Measurements from ENCODE around the gene HDAC9. TPM values are rescaled to one million over a fixed set of nuclear protein-coding genes. Genes with fewer than 3 reads are reported as not detected.

Gene HDAC9
- total RNA-seq, 1 experiment from 2014 or later = 31.9 TPM

GRCh38 chr7:18541181-18541870, 45.8 kb downstream of the HDAC9 start:
- peak overlapping the region; percentile 63 for H3K27ac ChIP-seq (ENCODE audit: low read depth, low read length, poor library complexity, severe bottlenecking)
- TF ChIP-seq EZH2 (IDR thresholded peaks at IDR 0.05; ENCODE audit: borderline replicate concordance, low read depth, low read length, poor library complexity, severe bottlenecking) (no peak), CTCF (conservative IDR thresholded peaks at IDR 0.05; ENCODE audit: low read depth, low read length) (no peak)
- H3K27me3 ChIP-seq (replicated peaks; ENCODE audit: insufficient read depth, low read depth, low read length, poor library complexity) = no peaks in the 10 kb centered on the region
- peaks cover 27% of the 10 kb centered on the region for H3K4me1 ChIP-seq (ENCODE audit: insufficient read depth, low read length, poor library complexity, severe bottlenecking)
- ChIA-PET CTCF (no interaction called here), POLR2A (ENCODE audit: low non-redundant PET) (no interaction called here)
- H3K9me3 ChIP-seq (ENCODE audit: low read depth, low read length, poor library complexity, severe bottlenecking) = no peaks in the 10 kb centered on the region
- no peak for DNase-seq (ENCODE audit: low spot score)
- no peaks in the 10 kb centered on the region for H3K36me3 ChIP-seq (ENCODE audit: insufficient read depth, low read length, poor library complexity, severe bottlenecking)
- BruUV-seq (replicated peaks) = no TSS peak
- no peak overlapping the region for H3K4me3 ChIP-seq (ENCODE audit: low read depth, low read length, poor library complexity, severe bottlenecking)
- intact Hi-C loops (cut with micrococcal nuclease; ENCODE audit: unreplicated experiment) = no loop called here

- DNase-seq (ENCODE audit: low spot score) = no peak
- Histone ChIP-seq H3K4me3 (ENCODE audit: low read depth, low read length, poor library complexity, severe bottlenecking) (no peak overlapping the region), H3K9me3 (ENCODE audit: low read depth, low read length, poor library complexity, severe bottlenecking) (no peaks in the 10 kb centered on the region), H3K27ac (ENCODE audit: low read depth, low read length, poor library complexity, severe bottlenecking) (peak overlapping the region; percentile 63), H3K4me1 (ENCODE audit: insufficient read depth, low read length, poor library complexity, severe bottlenecking) (peaks cover 27% of the 10 kb centered on the region), H3K27me3 (replicated peaks; ENCODE audit: insufficient read depth, low read depth, low read length, poor library complexity) (no peaks in the 10 kb centered on the region), H3K36me3 (ENCODE audit: insufficient read depth, low read length, poor library complexity, severe bottlenecking) (no peaks in the 10 kb centered on the region)
- intact Hi-C loops (cut with micrococcal nuclease; ENCODE audit: unreplicated experiment) = no loop called here
- CTCF ChIA-PET = no interaction called here
- BruUV-seq (replicated peaks) = no TSS peak
- TF ChIP-seq CTCF (conservative IDR thresholded peaks at IDR 0.05; ENCODE audit: low read depth, low read length) (no peak), EZH2 (IDR thresholded peaks at IDR 0.05; ENCODE audit: borderline replicate concordance, low read depth, low read length, poor library complexity, severe bottlenecking) (no peak)
- POLR2A ChIA-PET (ENCODE audit: low non-redundant PET) = no interaction called here
Observed at GRCh38 chr7:18541871-18542212, 46.3 kb downstream of the HDAC9 start.

- TF ChIP-seq EZH2 (IDR thresholded peaks at IDR 0.05; ENCODE audit: borderline replicate concordance, low read depth, low read length, poor library complexity, severe bottlenecking) = no peak
- TF ChIP-seq CTCF (conservative IDR thresholded peaks at IDR 0.05; ENCODE audit: low read depth, low read length) = no peak
- intact Hi-C loops (cut with micrococcal nuclease; ENCODE audit: unreplicated experiment) = no loop called here
- H3K36me3 ChIP-seq (ENCODE audit: insufficient read depth, low read length, poor library complexity, severe bottlenecking) = no peaks in the 10 kb centered on the region
- H3K4me3 ChIP-seq (ENCODE audit: low read depth, low read length, poor library complexity, severe bottlenecking) = no peak overlapping the region
- H3K9me3 ChIP-seq (ENCODE audit: low read depth, low read length, poor library complexity, severe bottlenecking) = no peaks in the 10 kb centered on the region
- no peaks in the 10 kb centered on the region for H3K27me3 ChIP-seq (replicated peaks; ENCODE audit: insufficient read depth, low read depth, low read length, poor library complexity)
- peaks cover 33% of the 10 kb centered on the region for H3K4me1 ChIP-seq (ENCODE audit: insufficient read depth, low read length, poor library complexity, severe bottlenecking)
- no peak for DNase-seq (ENCODE audit: low spot score)
- BruUV-seq (replicated peaks) = no TSS peak
- peak overlapping the region; percentile 90 for H3K27ac ChIP-seq (ENCODE audit: low read depth, low read length, poor library complexity, severe bottlenecking)
- ChIA-PET POLR2A (ENCODE audit: low non-redundant PET) (no interaction called here), CTCF (no interaction called here)
Observed at GRCh38 chr7:18546576-18546975, 51.0 kb downstream of the HDAC9 start.
